C1 segment of cervical spinal cord (tissue), 14 donors: Measurements from ENCODE around the gene PRSS16.

Source experiments
- DNase-seq, 14 donors: peaks; one replicate each; lab custom pipeline; 2025; lab: John Stamatoyannopoulos, UW

Gene PRSS16

DNA sequence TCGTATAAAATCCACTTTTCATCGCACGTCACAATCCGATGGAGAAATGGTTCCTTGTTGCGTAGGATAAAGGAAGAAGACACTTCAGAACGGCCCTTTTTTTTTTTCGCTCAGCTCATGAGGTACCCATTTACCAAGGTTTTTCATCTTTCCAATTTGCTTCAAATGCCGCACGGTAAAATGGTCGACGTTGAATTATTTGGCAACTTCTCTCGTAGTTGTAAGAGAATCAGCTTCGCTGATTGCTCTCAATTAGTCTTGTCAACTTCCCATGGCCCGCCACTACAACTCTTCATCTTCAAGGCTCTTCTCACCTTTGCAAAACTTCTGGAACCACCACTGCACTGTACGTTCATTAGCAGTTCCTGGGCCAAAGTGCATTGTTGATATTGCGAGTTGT lies 35.8 kb downstream of the PRSS16 start:
- no peak for DNase-seq

DNA sequence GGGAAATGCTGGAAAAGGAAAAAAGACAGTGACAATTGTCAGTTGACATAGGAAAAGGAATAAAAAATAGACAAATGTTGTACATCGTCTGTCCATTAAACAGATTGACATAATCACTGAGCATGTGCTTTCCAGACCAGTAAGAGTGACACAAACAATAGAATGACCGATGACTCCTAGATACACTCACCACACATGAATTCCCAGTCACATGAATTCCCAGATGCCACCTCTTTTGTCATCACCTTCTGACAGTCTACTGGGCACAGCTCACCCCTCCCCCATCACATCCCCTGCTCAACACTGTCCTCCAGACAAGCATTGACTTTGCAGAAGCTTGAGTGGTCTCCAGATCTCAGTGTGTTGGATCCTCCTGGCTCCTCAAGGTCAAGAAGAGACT lies 38.6 kb downstream of the PRSS16 start:
- DNase-seq = no peak

DNA sequence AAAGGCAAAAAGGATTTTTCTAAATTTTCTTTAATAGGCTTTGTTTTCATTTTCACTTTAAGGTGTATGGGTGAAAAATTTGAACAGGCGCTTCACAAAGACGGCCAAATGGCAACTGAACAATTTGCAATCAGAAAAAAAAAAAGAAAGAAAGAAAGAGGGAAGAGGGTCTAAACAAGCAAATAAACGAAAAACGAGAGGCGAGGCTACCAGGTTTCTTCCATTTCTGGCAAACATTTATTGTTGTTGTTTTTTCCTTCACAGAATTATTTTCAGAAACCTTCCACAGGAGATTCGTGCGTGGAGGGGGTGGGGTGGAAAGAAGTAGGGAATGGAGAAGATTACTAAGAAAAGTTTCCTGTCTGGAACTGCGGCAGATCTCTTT lies 40.2 kb downstream of the PRSS16 start:
- no peak for DNase-seq

DNA sequence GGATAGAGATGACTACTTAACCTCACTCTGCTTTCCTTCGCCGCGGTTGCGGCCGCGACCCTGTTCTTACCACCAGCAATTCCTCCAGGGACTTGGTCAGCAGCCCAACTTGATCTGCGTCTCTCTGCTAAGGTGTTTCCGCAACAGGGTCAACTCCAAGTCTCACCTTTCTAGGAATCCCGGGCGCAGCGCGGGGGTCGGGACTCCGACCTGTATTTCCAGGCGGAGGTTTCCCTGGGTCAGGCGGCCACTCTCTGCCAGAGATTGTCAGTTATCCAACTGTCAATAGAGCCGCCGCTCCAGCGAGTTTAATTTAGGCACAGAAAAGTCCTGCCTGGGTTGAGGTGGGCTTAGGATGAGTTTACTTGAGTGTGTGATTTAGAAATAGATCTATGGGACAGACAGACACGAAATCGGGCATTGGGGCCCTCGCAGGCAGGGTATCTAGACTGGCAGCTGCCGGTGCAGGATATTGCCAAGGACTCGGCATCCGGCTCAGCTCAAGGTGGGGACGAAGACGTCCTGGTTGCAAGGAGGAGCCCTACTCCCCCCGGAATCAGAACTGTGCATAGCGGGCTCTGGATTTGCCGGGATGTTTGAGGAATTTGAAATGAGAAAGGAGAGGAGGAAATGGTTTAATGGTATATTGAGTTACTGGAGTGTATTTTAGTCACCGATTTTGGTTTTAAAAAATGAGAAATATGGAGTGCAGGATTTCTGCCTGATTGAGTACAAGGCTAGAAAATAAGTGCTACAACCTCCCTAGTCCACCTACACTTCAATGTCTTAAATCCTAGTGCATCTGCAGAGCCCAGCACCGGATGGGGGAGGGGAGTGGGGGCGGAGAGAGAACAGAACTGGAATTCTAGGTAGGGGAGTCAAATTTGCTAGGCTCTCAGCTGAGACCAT lies 40.9 kb downstream of the PRSS16 start:
- no peak for DNase-seq

DNA sequence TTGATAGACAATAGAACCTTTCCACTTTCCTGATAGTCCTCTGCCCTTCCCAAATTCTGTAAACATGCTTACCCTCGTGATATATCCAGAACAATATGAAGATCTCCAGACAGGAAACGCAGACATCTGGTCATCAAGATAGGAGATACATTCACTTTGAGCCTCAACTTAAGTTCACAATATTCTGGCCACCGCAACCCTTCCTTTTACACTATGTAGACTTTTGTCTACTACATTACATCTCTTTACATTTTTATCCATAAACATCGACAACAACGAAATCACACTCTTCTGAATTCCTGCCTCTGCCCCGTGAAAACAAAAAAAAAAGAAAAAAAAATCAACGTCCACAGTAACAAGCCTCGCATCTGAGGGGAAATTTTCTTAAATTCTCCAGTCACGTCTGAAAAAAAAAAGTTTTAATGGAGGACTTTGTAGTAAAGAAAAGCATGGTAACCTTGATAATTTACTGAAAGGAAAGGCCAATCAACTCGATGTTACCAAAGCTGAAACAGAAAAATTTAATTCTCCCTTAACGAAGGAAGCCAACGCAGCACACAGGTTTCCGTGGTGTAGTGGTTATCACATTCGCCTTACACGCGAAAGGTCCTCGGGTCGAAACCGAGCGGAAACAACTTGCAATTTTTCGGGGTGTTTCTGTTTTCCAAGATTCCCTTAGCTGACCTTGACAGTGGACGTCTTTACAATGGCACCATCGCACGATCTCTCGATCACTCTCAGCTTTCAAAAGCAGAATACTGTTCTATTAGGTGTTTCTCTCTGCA lies 42.8 kb downstream of the PRSS16 start:
- no peak for DNase-seq

DNA sequence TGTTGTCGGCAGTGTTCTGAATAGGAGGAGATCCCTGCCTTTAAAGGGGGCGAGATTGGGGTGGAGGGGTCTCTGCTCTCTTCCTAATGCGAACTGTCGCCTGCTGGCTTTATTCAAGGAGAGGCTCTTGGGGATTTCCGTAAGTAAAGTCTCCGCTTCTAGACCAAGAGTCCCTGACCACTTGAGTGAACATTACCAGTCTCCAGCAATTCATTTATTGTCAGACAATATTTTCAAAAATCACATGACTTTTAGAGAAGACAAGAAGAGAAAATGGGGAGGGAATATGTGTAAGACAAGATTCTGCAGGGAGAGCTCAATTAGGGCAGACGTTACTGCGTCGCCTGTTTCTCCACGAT lies 43.3 kb downstream of the PRSS16 start:
- DNase-seq = no peak

DNA sequence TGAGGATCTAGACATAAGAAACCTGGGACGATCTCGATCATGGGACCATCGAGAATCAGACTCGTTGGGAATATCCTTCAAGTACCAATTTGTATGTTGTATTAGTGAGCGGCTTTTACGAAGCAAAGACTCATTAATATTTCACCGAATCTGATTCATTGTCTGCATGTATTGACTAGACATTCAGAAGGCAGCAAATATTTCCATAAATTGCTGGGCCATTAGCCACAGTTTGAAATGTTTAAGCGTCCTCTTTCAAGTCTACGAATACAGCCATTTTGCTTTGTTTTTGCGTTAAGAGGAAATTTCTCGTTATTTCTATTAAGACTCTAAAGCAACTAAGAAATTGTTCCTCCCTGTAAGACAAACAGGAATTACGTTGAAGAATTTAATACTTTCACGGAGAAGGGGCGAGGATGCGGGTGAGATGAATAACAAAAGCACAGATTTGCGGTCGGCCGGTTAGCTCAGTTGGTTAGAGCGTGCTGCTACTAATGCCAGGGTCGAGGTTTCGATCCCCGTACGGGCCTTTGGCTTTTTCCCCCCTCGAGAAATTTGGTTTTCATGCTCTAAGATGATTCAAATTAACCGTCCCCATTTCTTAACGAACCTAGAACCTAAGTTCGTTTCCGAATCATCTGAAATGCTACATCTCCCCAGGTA lies 46.1 kb downstream of the PRSS16 start:
- DNase-seq = no peak

DNA sequence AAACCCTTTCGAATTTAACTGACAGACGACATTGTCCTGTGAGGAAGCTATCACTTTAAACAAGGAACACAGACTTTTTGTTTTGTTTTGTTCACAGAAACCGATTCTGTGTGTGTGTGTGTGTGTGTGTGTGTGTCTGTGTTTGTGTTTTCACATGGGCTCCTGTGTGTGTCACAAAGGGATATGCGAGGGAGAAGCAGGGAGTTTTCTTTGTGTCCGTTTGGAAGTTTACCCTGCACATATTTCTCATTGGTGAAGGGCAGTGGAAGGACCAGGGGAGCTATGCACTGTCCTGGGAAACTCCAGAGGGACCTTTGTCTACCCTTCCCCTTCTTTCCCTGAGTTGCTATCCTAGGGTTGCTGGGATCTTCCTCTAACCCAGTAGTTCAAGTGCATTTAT lies 46.9 kb downstream of the PRSS16 start:
- DNase-seq = no peak

DNA sequence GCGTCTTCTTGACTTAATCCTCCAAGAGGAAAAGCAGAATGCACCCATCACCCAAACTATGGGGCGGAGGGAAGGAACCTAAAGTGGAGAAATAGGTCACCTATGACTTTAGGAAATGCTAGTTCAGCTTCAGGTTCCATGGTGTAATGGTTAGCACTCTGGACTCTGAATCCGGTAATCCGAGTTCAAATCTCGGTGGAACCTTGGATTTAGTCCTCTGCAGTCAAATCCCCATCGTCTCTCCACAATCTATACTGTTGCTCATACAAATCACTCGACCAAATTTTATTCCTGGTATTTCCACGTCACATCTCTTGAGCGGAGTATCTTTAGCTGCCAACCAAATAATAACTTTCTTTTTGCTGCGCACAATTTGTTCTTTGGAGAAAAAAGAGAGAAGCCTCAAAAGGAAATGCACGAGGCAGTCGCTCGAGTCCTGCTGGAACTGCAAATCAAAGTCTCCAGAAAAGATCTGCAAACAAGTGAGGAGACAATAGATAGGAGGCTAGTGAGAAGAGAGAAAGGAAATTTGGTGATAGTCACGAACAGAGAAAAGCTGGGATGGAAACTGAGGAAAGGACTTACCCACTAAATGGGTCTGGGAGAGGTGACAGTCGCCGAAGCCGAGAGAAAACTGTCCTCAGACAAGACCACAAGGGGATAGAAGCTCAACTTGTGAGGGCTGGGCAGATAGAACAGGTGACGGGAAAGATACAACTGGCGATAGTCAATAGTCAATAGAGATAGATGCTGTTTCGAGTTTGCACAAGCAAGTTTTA lies 48.0 kb downstream of the PRSS16 start:
- no peak for DNase-seq

DNA sequence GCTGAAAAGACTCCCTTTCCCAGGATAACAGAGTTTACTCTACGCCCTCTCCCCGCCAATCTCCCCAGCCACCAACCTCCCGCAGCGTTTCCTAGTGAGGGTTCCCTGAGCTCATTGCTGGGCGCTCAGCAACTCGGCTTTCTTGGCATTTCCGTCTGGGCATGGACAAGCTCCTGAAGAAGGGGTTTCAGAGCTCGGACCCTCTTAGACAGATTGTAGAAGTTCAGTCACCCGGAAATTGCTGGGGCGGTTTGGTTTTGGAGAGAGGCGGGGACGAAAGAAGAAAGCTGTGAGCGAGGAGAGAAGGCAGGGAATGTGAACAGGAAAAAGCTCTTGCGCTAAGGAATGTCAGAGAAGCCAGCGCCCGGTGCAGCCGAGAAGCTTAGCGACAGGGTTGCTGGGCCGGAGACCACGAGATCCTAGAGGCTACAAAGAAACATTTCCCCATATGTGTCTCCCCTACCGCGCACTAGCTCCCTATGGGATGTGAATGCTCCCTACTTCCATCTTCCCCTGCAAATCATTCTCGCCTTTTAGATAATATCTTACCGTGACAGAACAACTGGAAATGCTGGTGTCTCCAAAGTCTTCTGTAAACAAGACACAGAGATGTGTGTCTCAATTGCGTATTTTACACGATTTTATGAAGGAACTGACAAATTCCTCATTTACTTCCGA lies 48.7 kb downstream of the PRSS16 start:
- DNase-seq = no peak

DNA sequence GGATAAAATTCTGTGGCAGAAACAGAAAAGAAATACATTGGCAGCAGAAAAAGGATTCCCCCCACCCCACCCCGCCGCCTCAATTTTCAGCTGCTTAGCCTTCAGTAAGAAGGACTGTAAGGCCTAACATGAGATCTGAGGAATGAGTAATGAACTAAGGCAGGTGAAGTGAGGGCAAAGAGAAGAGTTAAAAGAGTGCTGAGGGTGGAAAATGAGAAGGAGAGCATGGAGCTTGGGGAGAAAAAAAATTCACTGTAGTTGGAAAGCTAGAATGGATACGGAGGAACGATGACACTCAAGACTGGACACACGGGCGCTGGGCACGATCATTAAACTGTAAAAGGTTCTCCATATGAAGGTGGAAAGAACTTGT lies 50.0 kb downstream of the PRSS16 start:
- DNase-seq = no peak

DNA sequence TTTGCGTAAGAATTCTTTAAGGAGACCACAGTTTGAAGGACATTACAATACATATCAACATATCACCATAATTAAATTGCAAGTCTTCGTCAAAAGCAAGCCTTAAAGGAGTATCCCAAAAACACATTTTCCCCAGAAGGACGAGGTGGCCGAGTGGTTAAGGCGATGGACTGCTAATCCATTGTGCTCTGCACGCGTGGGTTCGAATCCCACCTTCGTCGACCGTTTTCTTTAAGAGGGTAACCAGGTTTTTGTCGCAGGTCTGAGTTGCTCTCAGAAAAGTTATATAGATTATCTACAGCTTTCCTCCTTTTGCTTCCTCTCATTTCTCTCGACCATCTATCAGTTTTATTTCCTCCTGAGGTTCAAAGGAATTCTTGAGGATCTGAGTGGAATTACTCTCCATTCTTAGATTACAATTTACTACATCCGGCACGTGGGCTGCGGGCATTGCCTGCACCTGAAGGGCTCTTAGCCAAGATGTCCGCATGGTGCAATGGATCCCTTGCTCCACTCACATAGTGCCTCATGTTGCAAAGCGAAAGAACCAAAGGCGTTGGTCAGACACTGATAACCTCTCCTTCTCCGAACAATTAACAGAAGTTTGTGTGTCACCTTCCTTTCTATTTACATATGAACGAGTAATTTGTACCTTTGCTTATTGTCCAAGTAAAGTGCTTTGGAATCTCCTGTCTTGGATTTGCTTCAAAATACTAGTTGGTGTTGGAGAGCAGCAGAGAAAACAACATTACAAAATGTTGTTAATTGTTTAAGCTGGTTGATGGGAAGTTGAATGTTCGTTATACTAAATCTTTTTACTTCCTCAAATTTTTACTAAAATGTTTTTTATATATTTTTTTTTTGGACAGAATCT lies 50.6 kb downstream of the PRSS16 start:
- DNase-seq = no peak

DNA sequence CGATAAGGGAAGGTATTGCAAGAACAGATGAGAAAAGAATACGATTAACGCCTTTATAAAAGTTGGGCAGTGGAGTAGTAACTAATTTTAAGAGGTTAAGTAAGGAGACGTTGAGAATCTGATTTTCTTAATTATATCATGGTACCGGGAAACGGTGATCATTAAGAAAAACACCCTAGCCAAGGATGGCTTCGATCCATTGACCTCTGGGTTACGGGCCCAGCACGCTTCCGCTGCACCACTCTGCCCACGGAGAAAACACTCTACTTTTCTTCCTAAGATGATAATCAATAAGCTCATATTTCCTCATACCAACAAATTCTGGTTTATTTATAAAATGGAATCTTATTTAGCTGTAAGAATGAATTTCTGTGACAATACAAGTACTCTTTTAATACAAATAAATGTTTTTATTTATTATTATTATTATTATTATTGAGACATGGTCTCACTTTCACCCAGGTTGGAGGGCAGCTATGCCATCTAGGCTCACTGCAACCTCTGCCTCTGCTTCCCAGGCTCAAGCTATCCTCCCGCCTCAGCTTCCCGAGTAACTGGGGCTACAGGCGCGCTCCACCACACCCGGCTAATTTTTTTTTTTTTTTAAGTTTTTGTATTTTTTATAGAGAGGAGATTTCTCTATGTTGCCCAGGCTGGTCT lies 56.2 kb downstream of the PRSS16 start:
- DNase-seq = no peak
